Mononuclear cell (primary cell): ENCODE data around the gene RGS8. TPM values are rescaled to one million over a fixed set of nuclear protein-coding genes. Genes with fewer than 3 reads are reported as not detected.

Experiments used
- H3K27me3 ChIP-seq: 2 replicates; pipeline ENCODE4 v1.6.0; 2011; ENCODE audit warnings: low read length, control low read depth; ENCODE audit not compliant: insufficient read depth
- H3K4me1 ChIP-seq: 2 replicates; pipeline ENCODE4 v1.5.1; 2011; ENCODE audit warnings: mild to moderate bottlenecking, low read length, control low read depth; ENCODE audit not compliant: insufficient read depth
- H3K4me3 ChIP-seq: 2 replicates; pipeline ENCODE4 v1.5.1; 2011; ENCODE audit warnings: mild to moderate bottlenecking, low read length, moderate library complexity
- H3K9me3 ChIP-seq: 2 replicates; pipeline ENCODE4 v1.5.1; 2011; ENCODE audit warnings: low read depth, mild to moderate bottlenecking, control low read depth, low read length
- total RNA-seq: library from RNA; depleted of rRNA; stranded (reverse); fragments of >200 nt; gene quantifications from one replicate; pipeline ENCODE4 v1.2.3, GENCODE V29; 2012

RGS8 gene
- total RNA-seq: not detected

- H3K4me3 ChIP-seq: no peak within 1 kb of the TSS
- no peaks in the 10 kb centered on the region for H3K4me1 ChIP-seq
- peaks cover 4% of the 10 kb centered on the region for H3K27me3 ChIP-seq
- no peaks in the 10 kb centered on the region for H3K9me3 ChIP-seq
These were observed at the start of gene RGS8 for GRCh38 chr1:182684116-182684828. Gene RGS8 (minus strand): TSS chr1:182684587. CDS start chr1:182669649, 14,938 bp downstream.

- H3K9me3 ChIP-seq: no peaks in the 10 kb centered on the region
- H3K27me3 ChIP-seq: peaks cover 3% of the 10 kb centered on the region
- H3K4me3 ChIP-seq: no peak overlapping the region
- H3K4me1 ChIP-seq: no peaks in the 10 kb centered on the region
These were observed 47.6 kb upstream of the RGS8 start for GRCh38 chr1:182731852-182732575.

- H3K4me1 ChIP-seq: no peaks in the 10 kb centered on the region
- peaks cover 3% of the 10 kb centered on the region for H3K27me3 ChIP-seq
- no peak overlapping the region for H3K4me3 ChIP-seq
- H3K9me3 ChIP-seq: no peaks in the 10 kb centered on the region
These were observed 42.5 kb upstream of the RGS8 start for GRCh38 chr1:182726912-182727311.

GRCh38 chr1:182725259-182726255 lies 41.2 kb upstream of the RGS8 start:
- Histone ChIP-seq H3K27me3 (no peaks in the 10 kb centered on the region), H3K9me3 (no peaks in the 10 kb centered on the region), H3K4me3 (no peak overlapping the region), H3K4me1 (no peaks in the 10 kb centered on the region)

GRCh38 chr1:182724215-182724614 lies 39.8 kb upstream of the RGS8 start:
- Histone ChIP-seq H3K4me3 (no peak overlapping the region), H3K4me1 (no peaks in the 10 kb centered on the region), H3K27me3 (no peaks in the 10 kb centered on the region), H3K9me3 (no peaks in the 10 kb centered on the region)

- H3K9me3 ChIP-seq: no peaks in the 10 kb centered on the region
- H3K4me1 ChIP-seq: no peaks in the 10 kb centered on the region
- no peak overlapping the region for H3K4me3 ChIP-seq
These were observed 38.8 kb upstream of the RGS8 start for GRCh38 chr1:182723200-182723599.

GRCh38 chr1:182721525-182721924 lies 37.1 kb upstream of the RGS8 start:
- Histone ChIP-seq H3K4me1 (no peaks in the 10 kb centered on the region), H3K9me3 (no peaks in the 10 kb centered on the region), H3K27me3 (no peaks in the 10 kb centered on the region), H3K4me3 (no peak overlapping the region)

More at GRCh38 chr1:182723200-182723599, 38.8 kb upstream of the RGS8 start:
- H3K27me3 ChIP-seq: no peaks in the 10 kb centered on the region

GRCh38 chr1:182720463-182720862 lies 36.1 kb upstream of the RGS8 start:
- H3K9me3 ChIP-seq: no peaks in the 10 kb centered on the region
- no peak overlapping the region for H3K4me3 ChIP-seq
- no peaks in the 10 kb centered on the region for H3K27me3 ChIP-seq
- no peaks in the 10 kb centered on the region for H3K4me1 ChIP-seq

GRCh38 chr1:182719553-182719952 lies 35.2 kb upstream of the RGS8 start:
- Histone ChIP-seq H3K4me3 (no peak overlapping the region), H3K9me3 (no peaks in the 10 kb centered on the region), H3K4me1 (no peaks in the 10 kb centered on the region), H3K27me3 (no peaks in the 10 kb centered on the region)

- Histone ChIP-seq H3K9me3 (no peaks in the 10 kb centered on the region), H3K4me1 (no peaks in the 10 kb centered on the region), H3K4me3 (no peak overlapping the region), H3K27me3 (no peaks in the 10 kb centered on the region)
These were observed 33.9 kb upstream of the RGS8 start for GRCh38 chr1:182718311-182718710.

GRCh38 chr1:182716740-182717720 lies 32.6 kb upstream of the RGS8 start:
- H3K4me1 ChIP-seq: no peaks in the 10 kb centered on the region
- H3K27me3 ChIP-seq: no peaks in the 10 kb centered on the region
- H3K4me3 ChIP-seq: no peak overlapping the region
- H3K9me3 ChIP-seq: no peaks in the 10 kb centered on the region

- Histone ChIP-seq H3K27me3 (no peaks in the 10 kb centered on the region), H3K4me1 (no peaks in the 10 kb centered on the region), H3K4me3 (no peak overlapping the region), H3K9me3 (no peaks in the 10 kb centered on the region)
These were observed 31.1 kb upstream of the RGS8 start for GRCh38 chr1:182715531-182715930.

GRCh38 chr1:182714546-182714945 lies 30.2 kb upstream of the RGS8 start:
- Histone ChIP-seq H3K4me1 (no peaks in the 10 kb centered on the region), H3K9me3 (no peaks in the 10 kb centered on the region), H3K27me3 (no peaks in the 10 kb centered on the region), H3K4me3 (no peak overlapping the region)

GRCh38 chr1:182713939-182714338 lies 29.6 kb upstream of the RGS8 start:
- Histone ChIP-seq H3K27me3 (no peaks in the 10 kb centered on the region), H3K4me3 (no peak overlapping the region), H3K9me3 (no peaks in the 10 kb centered on the region), H3K4me1 (no peaks in the 10 kb centered on the region)
